NCI-H1417 (cell line): Measurements from ENCODE around the gene ITPKB.
A peak's percentile ranks its signal among the peaks of the same experiment; 100 is the strongest.
"Not testable (repeated sequence)": the region's sequence is repeated elsewhere in the genome, so short reads cannot be mapped to it uniquely, and the experiment has no call there.

Experiments used
- DNase-seq, 3 experiments: peaks; one replicate each; lab custom pipeline; 2025; lab: John Stamatoyannopoulos, UW

ITPKB gene

DNA sequence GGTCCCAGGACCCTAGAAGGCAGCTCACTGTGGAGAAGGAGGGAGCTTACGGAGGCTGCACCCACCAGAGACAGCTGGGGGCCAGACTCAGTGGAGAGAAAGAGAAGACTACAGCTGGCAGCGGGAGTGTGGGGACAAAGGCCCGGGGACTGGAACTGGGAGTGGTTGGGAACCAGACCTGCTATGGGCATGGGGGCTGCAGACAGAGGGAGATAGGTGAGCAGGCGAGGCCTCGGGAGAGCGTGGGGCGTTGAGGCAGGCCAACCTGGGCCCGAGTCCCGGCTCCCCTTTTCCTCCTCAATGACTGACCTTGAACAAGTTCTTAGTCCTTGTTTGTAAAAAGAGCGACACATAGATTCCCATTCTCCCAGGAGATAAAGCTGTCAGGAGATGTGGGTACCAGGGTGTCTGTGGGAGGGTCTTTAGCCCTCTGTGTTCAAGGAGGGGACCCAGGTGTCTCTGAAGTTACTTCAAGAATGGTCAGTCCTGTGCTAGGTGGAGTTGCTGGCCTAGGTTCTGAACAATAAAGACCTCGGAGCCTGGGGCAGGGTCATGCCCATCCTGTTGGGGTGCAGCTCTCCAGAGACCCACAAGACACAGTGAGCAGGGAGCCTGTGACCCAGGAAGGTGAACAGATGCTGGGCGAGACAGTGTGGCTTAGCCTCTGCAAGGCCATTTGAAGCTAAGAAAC lies 87.9 kb downstream of the ITPKB start:
- DNase-seq = no peak

DNA sequence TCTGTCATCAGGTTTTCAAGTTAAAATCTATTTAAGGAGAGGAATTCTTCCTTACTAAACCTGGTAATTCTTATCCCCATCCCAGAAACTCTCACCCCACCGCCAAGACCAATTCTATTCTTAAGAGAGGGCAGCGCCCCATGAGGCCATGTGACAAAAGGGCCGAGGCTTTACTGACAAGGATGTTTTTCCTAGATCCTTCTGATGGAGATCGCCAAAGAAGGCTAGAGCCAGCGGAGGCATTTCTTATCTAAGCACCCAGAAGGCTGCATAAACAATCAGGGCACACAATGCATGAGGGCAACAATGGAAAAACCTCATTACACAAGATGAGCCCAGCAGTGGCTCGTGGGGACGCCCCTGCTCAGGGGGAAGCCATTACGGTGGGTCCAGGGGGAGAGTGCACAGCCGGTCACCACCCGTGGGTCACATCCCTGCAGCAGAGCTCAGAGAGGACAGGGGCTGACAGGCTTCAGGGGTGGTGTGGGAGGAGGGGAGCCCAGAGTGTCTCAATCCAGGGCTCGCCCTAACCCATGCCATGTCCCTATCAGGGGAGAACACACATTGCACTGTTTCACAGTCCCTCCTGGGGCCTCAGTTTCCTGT lies 88.7 kb downstream of the ITPKB start:
- DNase-seq = no peak

DNA sequence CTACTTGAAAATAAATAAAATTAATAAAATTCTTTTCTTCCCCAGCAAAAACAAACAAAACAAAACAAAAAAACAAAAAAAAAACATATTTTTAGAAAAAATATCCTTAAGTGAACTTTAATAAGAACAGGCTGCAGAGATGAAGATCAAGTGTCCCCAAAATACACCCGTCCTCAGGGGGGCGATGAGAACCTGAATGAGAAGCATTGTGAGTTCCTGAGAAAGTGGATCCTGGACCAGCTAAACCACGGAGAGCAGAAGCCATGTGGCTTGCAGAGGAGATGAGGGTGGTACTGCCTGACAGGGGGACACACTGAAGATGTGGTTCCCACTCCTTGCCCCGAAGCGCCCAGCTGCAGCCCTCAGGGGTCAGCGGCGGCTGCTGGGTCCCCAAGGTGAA lies 89.3 kb downstream of the ITPKB start:
- DNase-seq = peak in 1 of 3 experiments; percentile 14

DNA sequence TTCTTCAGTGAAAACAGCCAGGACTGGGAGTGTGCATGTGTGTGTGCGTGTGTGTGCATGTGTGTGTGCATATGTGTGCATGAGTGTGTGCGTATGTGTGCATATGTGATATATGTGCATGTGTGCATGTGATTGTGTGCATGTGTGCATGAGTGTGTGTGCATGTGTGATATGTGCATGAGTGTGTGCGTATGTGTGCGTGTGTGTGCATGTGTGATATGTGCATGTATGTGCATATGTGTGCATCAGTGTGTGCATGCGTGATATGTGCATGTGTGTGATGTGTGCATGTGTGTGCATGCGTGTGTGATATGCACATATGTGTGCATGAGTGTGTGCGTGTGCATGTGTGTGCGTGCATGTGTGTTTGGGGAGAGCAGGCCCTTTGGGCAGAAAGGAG lies 89.8 kb downstream of the ITPKB start:
- no peak for DNase-seq

DNA sequence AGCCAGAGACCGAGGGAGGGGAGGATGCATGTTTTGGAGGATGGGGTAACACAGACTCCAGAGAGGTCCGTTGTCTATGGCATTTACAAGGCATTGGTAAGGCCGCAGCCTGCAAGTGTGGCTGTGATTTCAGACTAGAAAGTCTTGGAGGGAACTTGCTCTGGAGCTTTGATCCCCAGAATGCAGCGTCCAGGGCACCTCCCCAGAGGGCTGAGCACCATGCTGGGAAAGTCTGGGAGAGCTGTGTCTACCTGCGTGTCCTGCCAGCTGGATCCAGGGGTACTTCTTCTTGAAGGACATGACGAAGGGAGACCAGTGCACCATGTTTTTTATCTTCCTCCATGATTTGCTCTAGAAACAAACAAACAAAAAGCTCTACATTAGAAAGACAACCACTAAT lies 90.7 kb downstream of the ITPKB start:
- no peak for DNase-seq

DNA sequence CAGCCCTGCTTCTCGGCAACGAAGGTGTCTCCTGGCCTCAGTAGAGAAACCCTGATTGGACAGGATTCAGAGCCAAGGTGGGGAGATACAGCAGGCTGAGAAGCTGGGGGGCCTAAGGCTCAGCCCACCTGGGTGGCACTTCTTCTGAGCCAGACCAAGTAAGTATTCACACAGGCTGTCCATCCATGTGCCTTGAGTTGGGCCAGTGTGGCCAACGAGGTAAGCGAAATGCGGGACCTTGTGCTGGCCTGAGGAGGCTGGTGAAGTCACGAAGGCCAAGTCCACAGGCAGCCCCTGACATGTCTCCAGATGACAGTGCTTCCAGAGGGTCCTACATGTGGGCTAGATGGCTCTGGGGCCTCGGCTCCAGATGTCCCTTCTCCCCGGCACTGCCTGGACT lies 91.4 kb downstream of the ITPKB start:
- no peak for DNase-seq

DNA sequence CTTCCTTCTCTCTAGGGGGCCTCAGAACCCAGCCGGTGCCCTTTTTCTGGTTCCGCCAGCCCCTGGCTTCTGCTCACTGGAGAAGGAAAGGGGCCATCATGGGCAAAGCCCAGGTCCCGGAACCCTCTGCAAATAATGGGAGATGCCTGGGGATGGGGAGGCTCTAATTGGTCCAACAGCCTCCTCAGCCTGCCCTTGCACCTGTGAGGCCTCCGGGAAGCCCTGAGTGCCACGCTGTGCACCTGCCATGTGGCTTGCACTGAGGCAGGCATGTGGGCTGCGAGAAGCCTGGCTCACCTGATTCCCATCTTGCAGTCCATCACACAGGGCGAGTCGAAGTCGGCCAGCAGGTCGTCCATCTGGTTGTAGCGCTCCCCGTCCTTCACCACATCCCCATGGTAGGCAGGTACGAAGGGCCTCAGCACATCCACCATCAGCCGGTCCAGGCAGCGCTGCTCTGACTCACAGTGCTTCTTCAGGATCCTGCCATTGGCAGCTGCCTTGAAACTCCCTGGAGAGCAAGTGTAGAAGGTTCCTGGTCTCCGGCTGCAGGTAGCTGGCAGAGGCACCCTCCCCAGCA lies 92.1 kb downstream of the ITPKB start:
- DNase-seq = no peak

DNA sequence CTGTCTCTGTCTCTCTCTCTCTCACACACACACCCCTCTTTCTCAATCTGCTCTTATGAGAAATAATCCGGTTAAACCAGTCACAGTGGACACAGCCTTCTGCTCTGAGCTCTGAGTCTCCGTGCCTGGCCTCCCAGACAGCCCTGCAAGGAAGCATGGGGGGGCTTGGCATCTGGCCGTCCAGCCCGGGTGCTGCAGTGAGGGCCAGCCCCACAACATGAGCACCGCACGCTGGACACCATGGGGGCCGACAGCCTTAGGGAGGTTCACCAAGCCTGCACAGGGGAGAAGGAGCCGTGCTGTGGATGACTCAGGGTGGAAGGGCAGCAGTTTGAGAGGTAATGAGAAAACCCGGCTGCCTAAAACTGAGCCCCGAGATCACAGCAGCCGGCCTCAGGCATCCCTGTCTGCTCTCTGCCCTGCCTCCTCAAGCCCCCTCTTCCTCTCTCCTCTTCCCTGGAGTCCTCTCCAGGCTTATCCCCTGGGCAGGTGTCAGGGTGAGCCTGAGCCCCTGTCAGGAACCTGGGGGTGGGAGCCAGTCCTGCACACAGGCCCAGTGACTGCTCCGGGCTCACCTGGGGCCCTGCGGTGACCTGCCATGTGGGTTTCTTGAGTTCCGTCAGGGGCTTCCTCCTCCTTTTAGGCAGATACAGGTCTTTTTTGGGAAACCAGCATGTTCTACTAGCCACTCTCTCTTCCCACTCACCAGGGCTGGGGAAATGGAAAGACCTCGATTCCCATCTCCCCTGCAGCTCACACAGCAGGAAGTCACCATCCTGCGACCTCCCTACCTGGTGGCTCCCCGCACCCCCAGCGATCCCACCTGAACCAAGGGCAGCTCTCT lies 92.8 kb downstream of the ITPKB start:
- DNase-seq = no peak

DNA sequence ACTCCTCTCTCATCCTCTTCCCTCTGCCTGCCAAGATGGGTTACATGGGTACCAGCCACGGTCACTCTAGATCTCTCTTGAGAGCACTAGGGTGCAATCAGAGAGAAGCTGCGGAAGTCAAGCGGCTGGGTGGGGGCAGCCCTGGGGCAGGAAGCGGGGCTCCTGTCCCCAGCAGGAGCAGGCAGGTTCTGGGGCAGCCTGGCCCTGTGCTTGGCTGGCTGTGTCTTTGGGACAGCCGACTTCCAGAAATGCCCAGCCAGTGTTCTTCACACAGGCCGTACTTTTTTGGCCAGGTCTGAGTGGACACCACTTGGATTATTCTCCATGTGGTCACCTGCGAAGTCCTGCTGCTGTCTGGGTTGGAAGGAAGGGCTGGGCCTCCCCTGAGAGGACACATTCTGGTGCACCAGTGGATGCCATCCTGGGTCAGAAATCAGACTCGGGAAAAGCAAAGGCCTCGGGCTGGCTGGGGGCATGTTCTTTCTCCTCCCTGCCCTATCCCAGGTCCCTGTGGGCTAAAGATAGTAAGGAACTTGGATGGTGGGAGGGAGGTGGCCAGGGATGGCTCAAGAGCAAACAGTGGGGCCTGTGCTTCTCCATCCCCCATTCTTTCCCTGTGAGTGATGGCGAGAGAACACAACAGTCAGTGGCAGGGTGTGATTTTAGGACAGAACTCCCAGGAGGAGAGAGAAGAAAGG lies 93.7 kb downstream of the ITPKB start:
- DNase-seq = no peak

DNA sequence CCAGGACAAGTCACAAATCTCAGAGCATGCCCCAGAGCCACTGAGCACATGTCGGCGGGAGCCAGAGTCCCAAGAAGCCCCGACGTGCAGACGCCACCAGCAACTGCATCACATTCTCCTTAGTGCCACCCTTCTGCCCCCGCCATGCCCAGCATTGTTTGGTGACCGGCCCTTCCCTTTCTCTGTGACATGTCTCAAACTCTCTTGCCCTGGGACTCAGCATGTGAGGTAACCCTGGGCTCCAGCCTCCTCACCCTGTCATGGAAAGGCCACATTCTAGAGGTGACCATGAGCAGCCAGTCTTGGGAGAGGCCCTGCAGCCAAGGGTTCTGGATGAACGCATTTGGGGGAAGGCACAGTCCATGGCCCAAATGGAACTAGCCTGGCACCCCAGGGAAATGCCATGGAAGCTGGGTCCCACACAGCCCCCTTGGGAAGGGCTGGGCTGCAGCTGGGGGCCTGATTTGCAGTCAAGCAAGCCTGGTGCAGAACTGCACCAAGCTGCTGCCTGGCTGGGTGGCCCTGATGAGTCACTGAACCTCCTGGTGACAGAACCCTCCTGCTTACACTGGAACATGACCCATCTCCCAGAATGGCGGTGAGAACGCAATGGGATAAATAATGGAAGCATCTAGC lies 94.4 kb downstream of the ITPKB start:
- DNase-seq = no peak

DNA sequence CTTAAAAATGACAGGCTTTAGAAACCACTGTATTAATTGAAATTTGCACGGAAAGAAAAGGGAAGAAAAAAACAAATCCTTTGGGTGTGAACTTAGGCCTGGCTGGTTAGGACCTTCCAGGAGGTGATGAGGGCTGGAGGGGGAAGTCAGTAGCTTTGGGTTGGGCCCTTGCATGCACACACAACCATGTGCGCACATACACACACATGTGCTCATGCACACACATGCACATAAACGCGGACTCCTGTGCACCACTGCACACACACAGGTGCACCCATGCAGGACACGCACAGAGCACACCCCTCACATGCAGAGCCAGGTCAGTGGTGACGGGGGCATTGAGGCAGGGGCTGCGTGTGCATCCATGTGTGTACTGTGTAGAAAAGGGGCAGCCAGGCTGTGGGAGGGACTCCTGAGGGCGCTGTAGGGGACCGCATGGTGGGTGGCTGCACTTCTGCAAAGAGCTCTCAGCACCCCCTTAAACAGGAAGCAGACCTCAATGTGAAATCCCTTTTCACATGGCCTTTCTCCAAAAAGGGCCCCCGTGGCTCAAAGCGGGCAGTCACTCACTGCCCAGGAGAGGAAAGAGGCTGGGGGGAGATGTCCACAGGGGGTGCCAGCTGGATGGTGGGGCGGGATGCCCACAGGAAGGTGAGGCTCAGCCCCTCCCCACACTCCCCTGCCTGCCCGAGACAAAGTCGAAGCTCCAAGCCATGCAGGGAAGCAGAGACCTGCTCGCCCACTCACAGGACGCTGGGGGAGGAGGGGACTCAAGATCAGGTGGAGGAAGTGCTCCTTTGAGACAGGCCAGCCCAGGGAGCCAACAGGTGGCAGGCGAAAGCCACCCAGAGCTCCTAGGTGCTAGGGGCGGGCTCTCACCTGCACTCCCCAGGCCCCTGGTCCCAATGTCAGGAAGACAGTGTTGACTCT lies 95.2 kb downstream of the ITPKB start:
- DNase-seq = no peak

DNA sequence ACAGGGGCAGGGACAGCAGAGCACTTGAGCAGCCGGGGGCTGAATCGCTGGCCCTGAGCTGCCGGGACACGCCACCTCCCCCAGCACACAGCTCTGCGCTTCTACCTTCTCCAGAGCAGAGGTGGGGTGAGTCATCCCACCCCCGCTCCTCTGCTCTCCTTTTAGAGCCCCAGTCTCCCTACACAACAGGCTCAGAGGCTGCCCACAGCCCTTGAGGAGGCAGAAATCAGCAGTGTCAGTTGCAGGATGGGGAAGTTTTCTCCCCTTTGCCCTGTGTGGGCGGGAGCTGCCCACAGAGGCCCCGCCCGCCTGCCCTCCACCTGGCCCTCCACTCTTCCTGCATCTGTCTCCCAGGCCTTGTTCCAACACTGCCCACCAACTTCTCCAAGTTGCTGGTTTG lies 95.9 kb downstream of the ITPKB start:
- DNase-seq = no peak

DNA sequence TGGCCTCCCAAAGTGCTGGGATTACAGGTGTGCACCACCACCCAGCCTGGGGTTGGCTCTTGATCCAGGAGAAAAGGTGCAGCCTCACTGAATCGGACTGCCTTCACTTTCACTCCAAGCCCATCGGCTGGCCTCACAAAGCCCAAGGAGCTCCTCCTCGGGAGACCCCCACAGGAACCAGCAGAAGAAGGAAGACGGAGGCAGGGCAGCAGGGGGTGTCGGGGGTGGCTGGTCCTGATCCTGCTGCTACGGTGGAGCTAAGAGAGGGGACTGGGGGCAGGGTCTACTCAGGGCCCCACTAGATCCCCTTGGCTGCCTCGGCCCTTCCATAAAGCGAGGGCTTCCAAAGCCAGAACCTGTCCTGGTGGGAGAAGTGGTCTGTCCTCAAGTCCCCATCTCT lies 96.7 kb downstream of the ITPKB start:
- DNase-seq = no peak

DNA sequence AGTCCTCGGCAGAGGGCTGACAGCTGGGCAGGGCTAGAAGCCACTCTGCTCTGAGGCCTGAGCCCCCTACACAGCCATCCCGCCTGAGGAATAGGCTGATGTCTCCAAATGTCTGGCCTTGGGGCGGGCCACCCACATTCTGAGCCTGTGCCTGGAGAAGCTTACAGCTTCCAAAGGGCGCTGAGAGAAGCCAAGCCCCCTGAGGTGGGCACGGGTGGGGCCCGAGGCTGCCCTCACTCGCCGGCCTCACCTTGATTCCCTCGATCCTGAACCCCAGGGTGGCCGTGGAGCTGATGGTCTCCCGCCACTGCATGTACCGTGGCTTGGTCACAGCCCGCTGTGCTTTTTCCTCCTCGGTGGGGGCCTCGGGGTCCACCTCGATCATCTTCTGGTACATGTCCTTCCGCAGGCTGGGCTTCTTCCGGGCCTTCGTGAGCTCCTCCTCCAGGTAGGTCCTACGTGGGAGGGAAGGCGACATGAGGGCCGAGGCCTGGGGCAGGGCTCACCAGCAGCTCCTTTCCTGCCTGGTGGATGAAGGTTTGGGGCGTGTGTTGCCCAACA lies 97.3 kb downstream of the ITPKB start:
- no peak for DNase-seq

DNA sequence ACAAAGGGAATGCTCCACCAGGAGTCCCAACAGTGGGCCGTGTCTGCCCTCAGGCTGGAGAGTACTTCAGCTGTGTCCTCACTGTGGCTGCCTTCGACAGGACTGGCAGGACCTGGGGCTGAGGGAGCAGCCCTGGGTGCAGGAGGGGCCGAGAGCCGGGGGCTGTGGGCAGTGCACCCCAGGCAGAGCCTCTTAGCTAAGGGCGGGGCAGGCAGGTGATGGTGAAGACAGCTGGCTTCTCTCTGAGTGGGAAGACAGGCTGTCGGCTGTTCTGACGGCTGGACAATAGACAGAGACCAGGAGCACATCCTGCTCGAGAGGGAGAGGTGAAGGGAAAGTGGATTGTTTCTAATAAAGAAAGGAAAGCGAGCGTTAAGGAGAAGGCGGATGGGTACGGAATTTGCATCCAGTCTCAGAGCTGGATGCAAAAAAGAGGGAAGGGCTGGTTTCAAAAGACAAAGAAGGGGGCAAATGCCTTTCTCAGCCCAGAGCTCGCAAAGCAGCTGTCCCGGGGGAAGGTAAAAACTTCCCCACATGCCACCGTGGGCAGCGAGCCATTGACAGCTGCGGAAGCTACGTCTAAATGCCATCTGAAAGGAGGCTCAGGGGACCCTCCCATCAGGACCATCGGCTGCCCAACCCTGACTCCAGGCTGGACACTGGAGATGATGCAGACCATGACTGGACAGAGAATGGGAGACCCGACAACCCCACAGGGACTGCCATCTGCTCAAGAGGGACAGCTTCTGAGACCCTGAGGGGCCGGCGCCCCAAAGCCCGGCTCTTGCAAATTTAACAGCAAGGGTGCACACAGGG lies 98.6 kb downstream of the ITPKB start:
- peak; percentile 22 to 54 (median 30) for DNase-seq

DNA sequence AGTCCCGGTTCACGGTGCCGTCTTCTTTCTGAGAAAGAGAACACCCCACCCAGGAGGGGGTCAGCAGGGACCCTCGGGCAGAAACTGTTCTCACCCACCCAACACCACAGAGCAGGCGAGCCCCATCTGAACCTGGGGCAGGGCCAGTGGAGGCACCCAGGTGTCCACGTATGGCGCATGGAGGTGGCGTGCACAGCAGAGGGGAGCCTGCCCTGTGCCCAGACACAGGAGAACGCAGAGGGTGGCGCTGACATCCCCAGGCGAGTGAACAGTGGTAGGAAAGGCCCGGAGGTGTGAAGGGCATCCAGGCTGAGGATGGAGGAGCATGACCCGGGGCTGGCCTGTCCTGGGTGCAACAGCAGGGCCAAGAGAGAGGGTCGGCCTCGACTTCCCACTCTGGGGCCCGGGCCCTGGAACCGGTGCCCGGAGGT lies 99.4 kb downstream of the ITPKB start:
- DNase-seq = no peak

DNA sequence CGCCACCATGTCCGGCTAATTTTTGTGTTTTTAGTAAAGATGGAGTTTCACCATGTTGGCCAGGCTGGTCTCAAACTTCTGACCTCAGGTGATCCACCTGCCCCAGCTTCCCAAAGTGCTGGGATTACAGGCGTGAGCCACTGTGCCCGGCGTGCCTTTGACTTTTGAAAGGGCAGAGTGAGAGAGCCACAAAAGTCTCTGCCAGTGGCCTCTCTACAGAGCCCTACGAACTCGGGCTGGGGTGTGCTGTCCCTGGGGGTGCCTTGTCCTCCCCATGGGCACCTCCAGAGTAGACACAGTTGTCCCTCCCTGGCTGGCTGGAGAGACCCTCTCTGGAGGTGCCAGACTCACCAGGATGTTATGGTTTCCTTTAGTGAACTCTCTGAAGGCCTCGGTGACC lies 99.9 kb downstream of the ITPKB start:
- not testable (repeated sequence) for DNase-seq

DNA sequence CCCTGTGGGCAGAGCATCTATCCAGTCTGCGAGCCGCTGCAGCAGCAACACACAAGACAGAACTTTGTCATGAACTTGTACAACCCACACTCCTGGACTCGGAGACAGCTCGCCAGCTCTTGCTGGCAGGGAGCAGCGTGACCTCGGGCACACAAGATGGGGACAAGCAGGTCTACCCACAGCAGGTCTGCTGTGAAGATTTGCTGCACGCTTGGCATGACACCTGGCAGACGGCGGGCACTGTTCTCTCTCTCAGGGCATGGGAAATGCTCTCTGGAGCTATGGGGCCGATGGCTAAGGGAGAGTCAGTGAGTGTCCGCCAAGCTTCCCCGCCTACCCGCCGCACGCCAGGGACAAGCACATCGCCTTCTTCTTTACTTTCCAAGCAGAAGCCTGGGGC lies 100.5 kb downstream of the ITPKB start:
- no peak for DNase-seq

DNA sequence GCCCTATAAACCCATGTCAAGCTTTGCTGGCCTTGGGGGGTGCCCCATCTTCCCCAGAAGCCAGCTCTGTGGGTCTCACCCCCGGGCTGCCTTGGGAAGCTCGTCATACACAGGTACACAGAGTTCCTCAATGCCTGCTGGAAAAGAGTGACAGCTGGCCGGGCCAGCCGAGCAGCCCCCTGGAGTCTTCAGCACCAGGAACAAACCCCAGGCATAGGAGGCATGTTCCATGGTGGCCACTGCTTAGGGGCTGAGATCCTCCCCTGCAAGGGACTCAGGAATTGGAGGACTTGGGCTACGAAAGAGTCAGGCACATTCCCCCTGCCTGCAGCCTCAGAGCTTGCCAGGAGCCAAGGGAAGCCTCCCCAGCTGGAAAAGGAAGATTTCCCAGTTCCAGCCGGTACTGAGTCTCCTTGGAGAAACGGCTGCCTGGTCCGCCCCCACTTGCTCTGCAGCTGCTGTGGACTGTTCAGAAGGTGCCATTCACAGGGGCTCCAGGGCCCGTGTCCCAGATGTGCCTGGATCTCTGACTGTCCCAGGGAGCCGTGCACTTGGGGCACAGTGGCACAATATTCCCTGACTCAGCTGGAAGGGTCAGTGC lies 101.0 kb downstream of the ITPKB start:
- no peak for DNase-seq
